Gastroesophageal sphincter (tissue), 4 donors: Measurements from ENCODE around the gene FRG1. TPM values are rescaled to one million over a fixed set of nuclear protein-coding genes. Genes with fewer than 3 reads are reported as not detected.
"Not testable (repeated sequence)": the region's sequence is repeated elsewhere in the genome, so short reads cannot be mapped to it uniquely, and the experiment has no call there.

Experiments used
- ATAC-seq: fragments of 150-250 bp; one replicate; pipeline ENCODE4 v1.9.1; 2016; ENCODE audit warnings: mild to moderate bottlenecking, moderate library complexity
- H3K27ac ChIP-seq, 4 donors: fragments of 200-600 bp; sonication (generic) in 3 of 4; 1 replicate in 3 of 4; 2 replicates in 1 of 4; pipeline ENCODE4 v1.5.1; 2016 to 2019
- H3K27me3 ChIP-seq: fragments of 200-600 bp; sonication (generic); one replicate; pipeline ENCODE4 v1.5.1; 2019
- H3K36me3 ChIP-seq, 2 donors: fragments of 200-600 bp; sonication (generic); one replicate each; pipeline ENCODE4 v1.5.1; 2019; ENCODE audit warnings: control low read depth in 1 of 2
- H3K4me1 ChIP-seq, 3 donors: fragments of 200-600 bp; sonication (generic); 1 replicate in 2 of 3; 2 replicates in 1 of 3; pipeline ENCODE4 v1.5.1; 2016 to 2019; ENCODE audit warnings: control low read depth in 2 of 3
- H3K4me3 ChIP-seq, 2 donors: fragments of 200-600 bp; sonication (generic); one replicate each; pipeline ENCODE4 v1.5.1; 2019; ENCODE audit warnings: mild to moderate bottlenecking in 1 of 2, moderate library complexity in 1 of 2
- H3K9me3 ChIP-seq, 3 donors: fragments of 200-600 bp; sonication (generic); one replicate each; pipeline ENCODE4 v1.5.1; 2017 to 2019; ENCODE audit warnings: control low read depth in 2 of 3
- EP300 ChIP-seq: sonication (generic); formaldehyde crosslinking; IDR thresholded peaks from one replicate; pipeline ENCODE4 v1.6.1; 2017; ENCODE audit warnings: antibody characterized with exemption, mild to moderate bottlenecking
- POLR2A ChIP-seq, 2 donors: fragments of 450-650 bp; IDR thresholded peaks; one replicate each; pipeline ENCODE4 v1.6.1; 2017; ENCODE audit warnings: antibody characterized with exemption in 2 of 2, mild to moderate bottlenecking in 2 of 2, moderate library complexity in 1 of 2
- POLR2AphosphoS5 ChIP-seq: sonication (generic); formaldehyde crosslinking; IDR thresholded peaks from one replicate; pipeline ENCODE4 v1.6.1; 2017; ENCODE audit warnings: antibody characterized with exemption
- WGBS, 2 donors: methylation state at CpG; one replicate each; pipeline ENCODE4 v1.1.5; 2018; ENCODE audit warnings: low coverage in 1 of 2; 5-methylcytosine and 5-hydroxymethylcytosine counted together
- total RNA-seq, 4 donors: library from RNA; depleted of rRNA; stranded (reverse); fragments of >200 nt; gene quantifications; one replicate each; pipeline ENCODE4 v1.1.0, GENCODE V29; 2016
- TF ChIP-seq, protein P1 (sequence below), 4 experiments: fragments of 200-600 bp in 2 of 4; fragments of 450-650 bp in 2 of 4; sonication (generic) in 1 of 4; IDR thresholded peaks; one replicate each; pipeline ENCODE4 v1.5.1; 2017 to 2019; ENCODE audit warnings: antibody characterized with exemption in 4 of 4, mild to moderate bottlenecking in 2 of 4, moderate library complexity in 2 of 4

Gene FRG1
- total RNA-seq, 4 donors from 2014 or later = 30.5 to 50.4 (median 41.1) TPM

DNA sequence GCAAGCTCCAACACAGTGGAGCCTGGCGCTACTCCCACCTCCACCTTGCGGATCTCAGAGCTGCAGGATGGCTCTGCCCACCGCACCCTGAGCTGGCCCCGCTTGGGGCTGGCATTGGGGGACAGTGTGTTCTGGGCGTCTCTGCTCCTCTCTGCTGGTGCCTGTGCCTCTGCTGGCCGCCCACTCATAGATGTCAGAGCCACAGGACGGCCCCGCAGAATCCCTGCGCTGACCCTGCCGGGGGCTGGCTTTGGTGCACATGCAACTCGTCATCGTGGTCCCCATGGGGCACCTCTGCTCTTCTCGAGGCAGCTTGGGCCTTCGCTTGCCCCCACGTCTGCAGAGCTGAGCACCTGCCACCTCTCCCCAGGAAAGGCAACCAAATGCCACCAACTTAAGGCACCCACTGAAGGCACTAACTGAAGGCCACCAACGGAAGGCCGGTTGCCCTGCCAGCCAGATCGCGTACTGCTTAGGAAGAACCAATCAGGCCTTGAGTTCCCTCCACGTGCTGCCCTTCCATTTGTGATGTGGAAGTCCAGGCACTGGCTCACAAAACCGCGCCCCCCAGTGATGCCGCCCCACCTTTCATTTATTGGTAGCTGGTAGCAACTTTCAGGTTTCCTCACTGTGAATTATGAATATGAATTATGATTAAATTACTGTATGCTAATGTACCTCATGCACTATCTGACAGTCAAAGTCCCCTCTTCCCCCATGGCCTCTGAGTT, 23.3 kb upstream of the FRG1 start:
- Histone ChIP-seq H3K9me3 (peaks cover 0 to 26% (median 0%) of the 10 kb centered on the region in 3 donors), H3K27ac (no peak overlapping the region), H3K27me3 (no peaks in the 10 kb centered on the region), H3K4me3 (no peak overlapping the region), H3K4me1 (no peaks in the 10 kb centered on the region), H3K36me3 (peaks cover 0 to 10% of the 10 kb centered on the region in 2 donors)
- no peak for ATAC-seq
- 90% methylated on average over 13 of the region's 23 CpGs; no CpG with 5 or more reads in 1 of the 2 donors for WGBS, 2 donors
- TF ChIP-seq POLR2A (IDR thresholded peaks at IDR 0.05) = no peak
- TF ChIP-seq POLR2AphosphoS5 = no peak
- TF ChIP-seq, protein P1, sequence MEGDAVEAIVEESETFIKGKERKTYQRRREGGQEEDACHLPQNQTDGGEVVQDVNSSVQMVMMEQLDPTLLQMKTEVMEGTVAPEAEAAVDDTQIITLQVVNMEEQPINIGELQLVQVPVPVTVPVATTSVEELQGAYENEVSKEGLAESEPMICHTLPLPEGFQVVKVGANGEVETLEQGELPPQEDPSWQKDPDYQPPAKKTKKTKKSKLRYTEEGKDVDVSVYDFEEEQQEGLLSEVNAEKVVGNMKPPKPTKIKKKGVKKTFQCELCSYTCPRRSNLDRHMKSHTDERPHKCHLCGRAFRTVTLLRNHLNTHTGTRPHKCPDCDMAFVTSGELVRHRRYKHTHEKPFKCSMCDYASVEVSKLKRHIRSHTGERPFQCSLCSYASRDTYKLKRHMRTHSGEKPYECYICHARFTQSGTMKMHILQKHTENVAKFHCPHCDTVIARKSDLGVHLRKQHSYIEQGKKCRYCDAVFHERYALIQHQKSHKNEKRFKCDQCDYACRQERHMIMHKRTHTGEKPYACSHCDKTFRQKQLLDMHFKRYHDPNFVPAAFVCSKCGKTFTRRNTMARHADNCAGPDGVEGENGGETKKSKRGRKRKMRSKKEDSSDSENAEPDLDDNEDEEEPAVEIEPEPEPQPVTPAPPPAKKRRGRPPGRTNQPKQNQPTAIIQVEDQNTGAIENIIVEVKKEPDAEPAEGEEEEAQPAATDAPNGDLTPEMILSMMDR (IDR thresholded peaks at IDR 0.05) = no peak
- TF ChIP-seq EP300 = no peak

DNA sequence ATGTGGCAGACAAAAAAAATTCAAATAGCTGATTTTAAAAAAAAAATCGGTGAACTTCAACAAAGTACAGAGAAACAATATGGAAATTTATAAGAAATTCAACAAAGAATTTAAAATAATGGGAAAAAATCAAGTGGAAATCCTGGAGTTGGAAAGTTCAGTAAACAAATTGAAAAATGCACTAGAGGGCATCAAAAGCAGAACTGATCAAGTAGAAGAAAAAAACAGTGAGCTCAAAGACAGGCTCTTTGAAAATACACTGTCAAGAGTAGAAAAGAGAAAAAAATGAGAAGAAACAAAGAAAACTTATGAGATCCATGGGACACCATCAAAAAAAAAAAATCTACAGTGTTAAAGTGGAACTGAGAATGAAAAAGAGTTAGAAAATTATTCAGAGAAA, 19.6 kb upstream of the FRG1 start:
- H3K27me3 ChIP-seq = no peaks in the 10 kb centered on the region
- H3K9me3 ChIP-seq = peaks cover 0 to 26% (median 0%) of the 10 kb centered on the region in 3 donors
- H3K27ac ChIP-seq = no peak overlapping the region
- 73 to 100% methylated on average over 1 of the region's 1 CpG for WGBS, 2 donors
- TF ChIP-seq POLR2AphosphoS5 = no peak
- no peak for TF ChIP-seq POLR2A (IDR thresholded peaks at IDR 0.05)
- TF ChIP-seq, protein P1 (IDR thresholded peaks at IDR 0.05) = no peak
- TF ChIP-seq EP300 = no peak
- H3K4me1 ChIP-seq = no peaks in the 10 kb centered on the region
- H3K36me3 ChIP-seq = peaks cover 0 to 10% of the 10 kb centered on the region in 2 donors
- no peak for ATAC-seq
- no peak overlapping the region for H3K4me3 ChIP-seq

DNA sequence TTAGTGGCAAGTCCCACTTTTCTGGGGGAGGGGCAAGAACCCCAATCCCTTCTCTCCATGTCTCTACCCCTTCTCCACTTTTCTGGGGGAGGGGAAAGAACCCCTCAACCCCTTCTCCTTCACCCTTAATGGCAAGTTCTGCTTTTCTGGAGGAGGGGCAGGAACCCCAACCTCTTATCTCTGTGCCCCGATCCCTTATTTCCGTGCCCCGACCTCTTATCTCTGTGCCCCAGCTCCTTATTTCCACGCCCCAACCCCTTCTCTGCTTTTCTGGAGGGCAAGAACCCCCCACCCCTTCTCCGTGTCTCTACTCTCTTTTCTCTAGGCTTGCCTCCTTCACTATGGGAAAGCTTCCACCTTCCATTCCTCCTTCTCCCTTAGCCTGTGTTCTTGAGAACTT, 13.9 kb upstream of the FRG1 start:
- H3K36me3 ChIP-seq, ATAC-seq: not testable (repeated sequence)
- WGBS, 2 donors = 93% methylated on average over 4 of the region's 5 CpGs; no CpG with 5 or more reads in 1 of the 2 donors

DNA sequence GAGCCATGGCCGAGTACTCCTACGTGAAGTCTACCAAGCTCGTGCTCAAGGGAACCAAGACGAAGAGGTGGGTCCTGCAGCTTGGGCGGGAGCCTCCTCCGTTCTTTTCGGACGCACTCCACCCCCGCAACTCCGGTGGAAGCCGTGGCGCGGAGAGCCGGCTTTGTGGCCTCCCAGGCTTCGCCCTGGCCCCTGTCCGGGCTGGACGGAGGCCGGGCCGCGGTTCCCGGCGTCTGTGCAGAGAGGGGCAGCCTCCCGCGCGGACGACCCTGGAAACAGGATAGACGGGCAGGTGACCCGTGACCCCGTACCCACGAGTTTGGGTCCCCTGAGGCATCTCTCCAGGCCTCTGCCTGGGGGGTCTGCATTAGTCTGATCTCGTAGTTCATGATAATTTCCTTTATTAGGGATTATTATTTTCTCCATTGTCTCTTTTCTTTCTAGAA, 356 bp downstream of the FRG1 start:
- Histone ChIP-seq H3K4me3 (peak overlapping the region; percentile 88 to 99), H3K27ac (peak overlapping the region; percentile 87 to 93 (median 91)), H3K9me3 (no peaks in the 10 kb centered on the region), H3K4me1 (peaks cover 6 to 46% (median 7%) of the 10 kb centered on the region in 3 donors), H3K36me3 (peaks cover 0 to 11% of the 10 kb centered on the region in 2 donors), H3K27me3 (no peaks in the 10 kb centered on the region)
- TF ChIP-seq, protein P1 (IDR thresholded peaks at IDR 0.05) = no peak
- TF ChIP-seq POLR2A (IDR thresholded peaks at IDR 0.05) = no peak
- WGBS, 2 donors = 0 to 3% methylated on average over 2 to 5 of the region's 31 CpGs
- ATAC-seq = no peak

More for the DNA sequence above, 13.9 kb upstream of the FRG1 start:
- not testable (repeated sequence) for H3K4me1 ChIP-seq, H3K27me3 ChIP-seq, H3K9me3 ChIP-seq, H3K27ac ChIP-seq, H3K4me3 ChIP-seq

DNA sequence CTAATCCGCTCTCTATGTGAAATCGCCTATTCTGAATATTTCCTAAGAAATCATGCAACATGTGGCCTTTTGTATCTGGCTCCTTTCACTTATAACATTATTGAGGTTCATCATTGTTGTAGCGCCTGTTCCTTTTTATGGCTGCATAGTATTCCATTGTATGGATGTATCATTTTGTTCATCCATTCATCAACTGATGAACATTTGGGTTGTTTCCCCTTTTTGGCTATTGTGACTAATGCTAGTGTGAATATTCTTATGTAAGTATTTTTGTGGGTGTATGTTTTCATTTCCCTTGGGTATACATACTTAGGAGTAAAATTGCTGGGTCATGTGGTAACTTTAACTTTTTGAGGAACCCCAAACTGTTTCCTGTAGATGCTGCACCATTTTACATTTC, 1.7 kb downstream of the FRG1 start:
- H3K9me3 ChIP-seq, H3K27ac ChIP-seq, H3K4me3 ChIP-seq, ATAC-seq, H3K27me3 ChIP-seq: not testable (repeated sequence)
- H3K4me1 ChIP-seq = peaks cover 6 to 46% (median 7%) of the 10 kb centered on the region in 3 donors
- WGBS, 2 donors = 95 to 100% methylated on average over 3 of the region's 3 CpGs
- peaks cover 0 to 17% of the 10 kb centered on the region in 2 donors for H3K36me3 ChIP-seq

DNA sequence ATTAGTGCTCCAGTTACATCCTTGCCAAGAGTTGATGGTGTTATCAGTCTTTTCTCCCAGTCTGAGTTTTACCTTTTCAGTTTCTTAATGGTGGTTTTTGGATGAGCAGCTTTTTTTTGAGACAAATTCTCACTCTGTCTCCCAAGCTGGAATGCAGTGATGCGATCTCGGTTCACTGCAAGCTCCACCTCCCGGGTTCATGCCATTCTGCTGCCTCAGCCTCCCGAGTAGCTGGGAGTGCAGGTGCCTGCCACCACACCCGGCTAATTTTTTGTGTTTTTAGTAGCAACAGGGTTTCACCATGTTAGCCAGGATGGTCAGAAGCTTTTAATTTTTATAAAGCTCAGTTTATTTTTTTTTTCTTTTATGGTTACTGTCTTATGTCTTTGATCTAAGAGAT, 3.4 kb downstream of the FRG1 start:
- not testable (repeated sequence) for H3K9me3 ChIP-seq, H3K27ac ChIP-seq, H3K27me3 ChIP-seq, ATAC-seq, H3K4me3 ChIP-seq
- H3K4me1 ChIP-seq = peaks cover 6 to 55% (median 7%) of the 10 kb centered on the region in 3 donors
- peaks cover 0 to 20% of the 10 kb centered on the region in 2 donors for H3K36me3 ChIP-seq
- 74 to 77% methylated on average over 4 to 5 of the region's 5 CpGs for WGBS, 2 donors

DNA sequence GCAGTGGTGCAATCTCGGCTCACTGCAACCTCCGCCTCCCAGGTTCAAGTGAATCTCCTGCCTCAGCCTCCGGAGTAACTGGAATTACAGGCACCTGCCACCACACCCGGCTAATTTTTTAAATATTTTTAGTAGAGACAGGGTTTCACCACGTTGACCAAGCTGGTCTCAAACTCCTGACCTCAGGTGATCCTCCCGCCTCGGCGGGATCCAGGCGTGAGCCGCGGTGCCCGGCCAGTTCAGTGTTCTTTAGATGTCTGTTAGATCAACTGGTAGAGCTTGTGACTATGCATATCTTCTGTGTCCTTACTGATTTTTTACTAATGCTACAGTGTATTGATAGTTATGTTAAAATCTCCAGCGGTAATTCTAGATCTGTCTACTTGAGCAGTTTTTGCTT, 6.2 kb downstream of the FRG1 start:
- Histone ChIP-seq H3K4me1 (peaks cover 2 to 46% (median 3%) of the 10 kb centered on the region in 3 donors), H3K36me3 (peaks cover 0 to 20% of the 10 kb centered on the region in 2 donors)
- H3K27ac ChIP-seq, H3K9me3 ChIP-seq, ATAC-seq, H3K27me3 ChIP-seq, H3K4me3 ChIP-seq: not testable (repeated sequence)
- WGBS, 2 donors = 92 to 100% methylated on average over 8 to 13 of the region's 13 CpGs

DNA sequence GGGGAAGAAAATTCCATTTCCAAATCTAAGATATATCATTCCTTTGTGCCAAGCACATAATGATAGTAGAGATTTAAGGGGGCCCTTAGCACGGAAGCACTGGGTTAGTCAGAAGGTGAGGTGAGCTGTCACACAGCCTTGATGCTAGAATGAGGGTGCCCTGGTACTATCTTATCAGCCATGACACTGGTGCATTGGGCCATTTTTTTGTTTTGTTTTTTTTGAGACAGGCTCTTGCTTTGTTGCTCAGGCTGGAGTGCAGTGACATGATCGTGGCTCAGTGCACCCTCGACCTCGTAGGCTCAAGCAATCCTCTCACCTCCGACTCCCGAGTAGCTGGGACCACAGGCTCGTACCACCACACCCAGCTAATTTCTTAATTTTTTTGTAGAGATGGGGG, 7.8 kb downstream of the FRG1 start:
- WGBS, 2 donors = 74 to 79% methylated on average over 3 to 7 of the region's 7 CpGs
- H3K9me3 ChIP-seq, H3K27ac ChIP-seq, H3K27me3 ChIP-seq, H3K4me3 ChIP-seq, ATAC-seq: not testable (repeated sequence)
- peaks cover 0 to 26% of the 10 kb centered on the region in 2 donors for H3K36me3 ChIP-seq
- H3K4me1 ChIP-seq = peaks cover 0 to 30% (median 0%) of the 10 kb centered on the region in 3 donors

DNA sequence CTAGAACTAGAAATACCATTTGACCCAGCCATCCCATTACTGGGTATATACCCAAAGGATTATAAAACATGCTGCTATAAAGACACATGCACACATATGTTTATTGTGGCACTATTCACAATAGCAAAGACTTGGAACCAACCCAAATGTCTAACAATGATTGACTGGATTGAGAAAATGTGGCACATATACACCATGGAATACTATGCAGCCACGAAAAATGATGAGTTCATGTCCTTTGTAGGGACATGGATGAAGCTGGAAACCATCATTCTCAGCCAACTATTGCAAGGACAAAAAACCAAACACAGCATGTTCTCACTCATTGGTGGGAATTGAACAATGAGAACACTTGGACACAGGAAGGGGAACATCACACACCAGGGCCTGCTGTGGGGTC, 28.6 kb downstream of the FRG1 start:
- not testable (repeated sequence) for H3K4me1 ChIP-seq, H3K27ac ChIP-seq, H3K4me3 ChIP-seq, H3K27me3 ChIP-seq, H3K36me3 ChIP-seq, ATAC-seq
- 20 to 40% methylated on average over 1 of the region's 1 CpG for WGBS, 2 donors
- peaks cover 0 to 26% (median 0%) of the 10 kb centered on the region in 3 donors for H3K9me3 ChIP-seq
